Posterior cingulate gyrus (tissue), 11 donors: ENCODE measurements around the gene RASGEF1B.
A peak's percentile ranks its signal among the peaks of the same experiment; 100 is the strongest.
"Not testable (repeated sequence)": the region's sequence is repeated elsewhere in the genome, so short reads cannot be mapped to it uniquely, and the experiment has no call there.

Experiments used
- DNase-seq, 10 donors: peaks; one replicate each; pipeline versions ENCODE4 v3.0.0 to v3.0.0-alpha.2; 2020 to 2021; ENCODE audit warnings: mixed read lengths in 3 of 10
- intact Hi-C: fragments of 100-400 bp; cut with DNase I; formaldehyde crosslinking; loops from one replicate; pipeline ENCODE4 v1.15.1; 2023

RASGEF1B gene

GRCh38 chr4:81499840-81500239 is 28.1 kb upstream of the RASGEF1B start:
- DNase-seq, result no peak
- intact Hi-C loops, result no loop called here

GRCh38 chr4:81498551-81499099 is 26.9 kb upstream of the RASGEF1B start:
- DNase-seq, result no peak
- intact Hi-C loops, result no loop called here

- intact Hi-C loops, result no loop called here
These were observed 26.3 kb upstream of the RASGEF1B start for GRCh38 chr4:81498046-81498445.

GRCh38 chr4:81495345-81495744 is 23.6 kb upstream of the RASGEF1B start:
- intact Hi-C loops, result no loop called here
- no peak for DNase-seq

More at GRCh38 chr4:81498046-81498445, 26.3 kb upstream of the RASGEF1B start:
- no peak for DNase-seq

- intact Hi-C loops, result no loop called here
- no peak for DNase-seq
These were observed 22.3 kb upstream of the RASGEF1B start for GRCh38 chr4:81494031-81494431.

- no peak for DNase-seq
- intact Hi-C loops, result no loop called here
These were observed 21.0 kb upstream of the RASGEF1B start for GRCh38 chr4:81492606-81493230.

DNA sequence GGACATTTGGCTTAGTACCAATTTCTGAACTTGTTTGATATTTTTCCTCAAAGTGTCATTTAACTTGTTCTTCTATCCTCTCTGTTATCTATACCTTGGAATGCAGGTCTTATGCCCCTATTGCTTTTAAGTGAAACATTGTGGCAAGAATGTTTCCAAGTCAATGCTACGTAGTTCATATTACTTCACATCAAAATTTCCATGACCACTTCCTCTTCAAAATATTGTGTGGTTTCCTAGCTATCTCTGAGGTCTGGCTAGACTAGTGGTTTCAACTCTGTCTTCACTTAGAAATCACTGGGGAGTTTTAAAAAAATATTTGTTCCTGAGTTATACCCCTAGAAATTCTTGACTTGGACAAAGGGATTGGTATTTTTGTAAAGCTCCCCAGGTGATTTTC is 20.2 kb upstream of the RASGEF1B start:
- no peak for DNase-seq
- intact Hi-C loops, result no loop called here

- no peak for DNase-seq
- intact Hi-C loops, result no loop called here
These were observed 18.9 kb upstream of the RASGEF1B start for GRCh38 chr4:81490403-81491160.

DNA sequence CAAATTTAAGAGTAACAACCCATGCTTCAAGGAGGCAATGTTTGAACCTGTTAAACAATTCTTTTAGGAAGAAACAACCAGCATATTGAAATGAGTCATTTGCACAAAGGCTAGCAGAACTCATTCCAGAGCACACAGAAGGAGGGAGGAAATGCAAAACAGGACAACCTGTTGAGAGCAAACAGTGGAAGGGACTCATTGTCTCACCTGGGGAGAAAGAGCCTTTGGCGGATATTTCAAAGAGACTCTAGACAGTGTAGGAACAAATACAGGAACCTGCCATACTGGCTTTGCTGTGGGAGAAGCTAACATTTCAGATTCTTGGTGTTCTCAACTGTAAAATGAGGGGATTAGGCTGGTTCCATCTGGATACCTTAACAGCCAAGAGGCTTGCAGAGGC is 14.8 kb upstream of the RASGEF1B start:
- no peak for DNase-seq
- intact Hi-C loops, result no loop called here

DNA sequence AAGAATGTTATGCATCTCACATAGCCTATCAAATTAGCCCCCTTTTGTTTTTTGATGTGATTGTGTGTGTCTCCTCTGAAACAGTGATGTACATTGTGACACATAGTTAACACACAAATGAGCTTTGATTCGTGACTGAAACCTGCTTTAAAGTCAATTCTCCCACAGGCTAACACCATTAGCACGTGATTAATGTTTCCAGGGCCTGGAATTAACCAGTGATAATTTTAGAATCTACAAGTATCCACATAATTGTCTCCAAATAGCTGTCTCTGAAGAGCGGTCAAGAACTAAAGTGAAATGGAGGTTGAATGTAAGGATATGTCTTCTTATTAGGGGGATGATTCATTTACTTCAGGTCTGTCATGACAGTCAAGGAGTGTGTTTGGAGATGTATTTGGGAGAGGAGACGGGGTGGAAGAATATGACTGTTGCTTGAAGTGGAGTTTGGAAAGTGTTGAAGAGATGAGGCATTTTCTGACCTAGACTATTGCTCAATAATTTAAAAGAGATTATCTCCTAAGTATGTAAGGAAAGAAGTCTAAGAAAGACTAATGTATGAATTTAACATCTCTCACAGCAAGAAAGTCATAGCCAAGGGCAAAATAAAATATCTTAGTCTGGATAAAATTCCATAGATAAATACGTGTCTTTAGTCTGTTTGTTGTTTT is 13.7 kb upstream of the RASGEF1B start:
- DNase-seq, result no peak
- intact Hi-C loops, result no loop called here

- no peak for DNase-seq
- intact Hi-C loops, result no loop called here
These were observed 10.6 kb upstream of the RASGEF1B start for GRCh38 chr4:81482326-81482725.

- no peak for DNase-seq
- intact Hi-C loops, result no loop called here
These were observed 9.4 kb upstream of the RASGEF1B start for GRCh38 chr4:81481151-81481550.

- intact Hi-C loops, result loop anchor here (10.0 kb wide), 1 partner anchor 245 kb away; no protein-coding TSS in a partner anchor
- not testable (repeated sequence) for DNase-seq
These were observed 7.9 kb upstream of the RASGEF1B start for GRCh38 chr4:81479573-81479972.

GRCh38 chr4:81473331-81474265 is 1.9 kb upstream of the RASGEF1B start:
- DNase-seq, result peak in 1 of 10 donors; percentile 57
- intact Hi-C loops, result loop anchor here (5.0 to 10.0 kb wide), 3 partner anchors 44 to 251 kb away; no protein-coding TSS in a partner anchor

DNA sequence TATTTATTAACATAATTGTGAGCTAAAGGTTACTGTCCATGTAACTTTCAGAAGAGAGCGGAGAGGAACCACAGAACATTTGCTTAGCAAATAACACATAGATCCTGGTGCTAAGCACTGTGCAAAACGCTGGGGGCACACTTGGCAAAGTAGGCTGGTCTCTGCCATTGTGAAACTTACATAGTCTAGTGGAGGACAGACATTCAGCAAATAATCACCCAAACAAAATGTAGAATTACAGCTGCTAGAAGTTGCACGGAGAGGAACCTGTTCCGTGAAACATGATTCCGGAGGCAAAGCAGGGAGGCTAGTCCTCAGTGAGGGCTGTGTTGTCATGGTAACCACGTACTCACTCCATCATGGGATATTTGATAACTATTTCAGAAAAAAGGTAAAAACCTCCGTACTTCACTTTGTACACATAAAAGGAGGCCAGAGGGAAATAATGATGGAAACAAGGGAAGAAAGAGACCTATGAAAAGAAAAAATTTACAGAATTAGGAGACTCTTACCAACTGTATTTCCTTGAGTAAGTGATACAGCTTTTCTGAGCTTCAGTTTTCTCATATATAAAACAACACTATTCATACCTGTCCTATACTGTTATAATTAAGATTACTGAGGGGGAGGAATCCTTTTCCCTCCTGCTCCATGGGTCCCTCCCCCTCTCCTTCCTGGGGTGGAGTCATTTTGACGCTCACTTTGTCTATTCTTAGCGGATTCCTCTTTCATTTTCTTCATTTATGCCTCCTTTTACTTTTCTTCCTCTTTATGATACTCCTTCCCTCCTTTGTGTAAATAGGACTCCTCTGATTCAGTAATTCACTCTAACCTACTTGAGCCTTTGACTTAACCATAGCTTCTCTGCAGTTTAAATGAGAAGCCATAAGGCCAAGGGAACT is 825 bp upstream of the RASGEF1B start:
- intact Hi-C loops, result loop anchor here (5.0 to 10.0 kb wide), 3 partner anchors 45 to 252 kb away; no protein-coding TSS in a partner anchor
- peak in 7 of 10 donors; percentile 12 to 87 (median 31) for DNase-seq

GRCh38 chr4:81471298-81471587 is 464 bp downstream of the RASGEF1B start:
- intact Hi-C loops, result loop anchor here (5.0 to 10.0 kb wide), 3 partner anchors 46 to 254 kb away; no protein-coding TSS in a partner anchor
- DNase-seq, result no peak

DNA sequence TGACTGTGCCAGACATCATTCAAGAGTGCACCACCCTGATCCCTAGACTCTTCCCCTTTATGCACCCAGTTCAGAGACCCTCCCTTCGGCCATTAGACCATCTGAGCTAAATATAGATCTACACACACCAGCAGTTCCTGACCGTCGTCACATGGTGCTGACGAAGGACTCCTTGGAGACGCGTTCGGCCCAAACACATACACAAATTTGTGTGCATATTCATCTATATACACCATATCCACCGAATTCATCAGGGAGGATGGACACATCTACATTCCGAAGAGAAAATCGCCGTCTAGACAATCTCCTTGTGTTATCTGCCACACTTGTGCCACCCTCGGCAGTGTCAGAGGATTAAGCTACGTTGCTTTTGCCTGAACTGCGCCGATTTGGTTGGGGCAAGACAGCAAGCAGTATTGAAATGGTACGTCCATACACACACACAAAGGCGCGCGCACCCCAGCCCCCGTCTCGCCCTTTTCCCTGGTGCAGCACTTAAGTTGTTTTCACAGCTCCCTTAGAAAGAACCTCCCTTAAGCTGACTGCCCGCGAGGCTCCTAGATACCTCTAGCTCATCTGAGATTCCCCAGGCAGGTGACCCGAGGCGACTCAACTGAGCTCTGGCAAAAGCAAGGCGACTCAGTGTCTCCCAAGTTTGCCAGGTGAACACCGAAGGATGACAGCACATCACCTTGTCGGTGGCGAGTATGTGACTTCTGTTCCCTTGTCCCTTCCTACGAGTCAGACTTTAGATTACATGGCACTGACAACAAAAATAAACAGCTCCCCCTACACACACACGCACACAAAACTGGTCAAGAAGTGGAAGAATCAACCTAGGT is 1.0 kb downstream of the RASGEF1B start:
- intact Hi-C loops, result loop anchor here (5.0 to 10.0 kb wide), 3 partner anchors 47 to 254 kb away; no protein-coding TSS in a partner anchor
- DNase-seq, result peak in 9 of 10 donors; percentile 32 to 90 (median 47)
